ENCODE measurements around the gene TMEM14A. TPM values are rescaled to one million over a fixed set of nuclear protein-coding genes. Genes with fewer than 3 reads are reported as not detected.

The TMEM14A gene
- total and polyA plus RNA-seq, 2 of the 8 experiments (the other 6 are each of a cell fraction or from before 2014, with no cell fraction given): 11.1 to 11.2 TPM

- Histone ChIP-seq H3K4ac (replicated peaks; ENCODE audit: insufficient read length, low read depth, low read length) (no peak overlapping the region), H2BK120ac (replicated peaks; ENCODE audit: low read depth, low read length) (no peak overlapping the region), H3K9ac (replicated peaks in 1 of 4; ENCODE audit: extremely low read depth in 1 of 4, low read depth in 3 of 4, low read length in 3 of 4) (no peak overlapping the region; a peak in 1 of 7 replicates), H3K18ac (ENCODE audit: extremely low read depth, low read length) (no peak overlapping the region), H3K79me1 (ENCODE audit: low read depth, low read length) (no peaks in the 10 kb centered on the region), H2BK5ac (ENCODE audit: low read depth, low read length) (no peak overlapping the region), H3K27ac (ENCODE audit: low read depth, low read length) (no peak overlapping the region), H2BK15ac (ENCODE audit: low read length) (no peak overlapping the region), H3K36me3 (ENCODE audit: control insufficient read depth in 2 of 4, insufficient read depth in 4 of 4, low read length in 3 of 4) (no peaks in the 10 kb centered on the region), H4K5ac (ENCODE audit: insufficient read length, low read depth, low read length) (no peak overlapping the region), H3K79me2 (ENCODE audit: control insufficient read depth in 1 of 2, insufficient read depth in 2 of 2, low read length in 2 of 2) (no peaks in the 10 kb centered on the region), H3K14ac (ENCODE audit: insufficient read length) (no peak overlapping the region), H3K23me2 (ENCODE audit: low read depth, low read length) (no peaks in the 10 kb centered on the region), H3K4me1 (replicated peaks in 1 of 4; ENCODE audit: control insufficient read depth in 3 of 4, insufficient read depth in 4 of 4, low read length in 3 of 4) (peaks cover 0 to 2% (median 0%) of the 10 kb centered on the region in 4 experiments; a peak in 1 of 7 replicates), H3K27me3 (replicated peaks in 1 of 4; ENCODE audit: control insufficient read depth in 3 of 4, extremely low read depth in 1 of 4, insufficient read depth in 3 of 4, low read length in 3 of 4) (no peaks in the 10 kb centered on the region), H3K4me3 (ENCODE audit: extremely low read depth in 1 of 4, insufficient read depth in 2 of 4, low read depth in 3 of 4, low read length in 4 of 4) (no peak overlapping the region), H3K9me3 (ENCODE audit: insufficient read depth in 2 of 2, low read depth in 1 of 2, low read length in 1 of 2) (no peaks in the 10 kb centered on the region), H2BK12ac (ENCODE audit: low read depth, low read length) (no peak overlapping the region), H4K91ac (replicated peaks; ENCODE audit: insufficient read length, low read length) (no peak overlapping the region), H4K8ac (ENCODE audit: extremely low read depth, insufficient read depth, low read length) (no peak overlapping the region), H3K23ac (ENCODE audit: insufficient read length) (no peak overlapping the region), H2BK20ac (ENCODE audit: low read length) (no peak overlapping the region), H3K4me2 (ENCODE audit: insufficient read depth in 1 of 2, low read depth in 2 of 2, low read length in 2 of 2) (no peak overlapping the region), H2AFZ (ENCODE audit: low read length) (peak overlapping the region; percentile 63; the same call in 1 of the 2 replicates), H2AK5ac (ENCODE audit: low read depth, low read length) (no peak overlapping the region), H3K56ac (replicated peaks; ENCODE audit: insufficient read length, low read depth, low read length) (no peak overlapping the region), H4K20me1 (replicated peaks in 1 of 2; ENCODE audit: control insufficient read depth in 1 of 2, insufficient read depth in 2 of 2, low read length in 2 of 2) (no peaks in the 10 kb centered on the region)
- POLR2A ChIA-PET (ENCODE audit: partially characterized antibody): no interaction called here
- CTCF ChIA-PET (ENCODE audit: partially characterized antibody): interaction anchor here (0.8 to 3.7 kb wide), 8 partner anchors 9 to 241 kb away, joined by 3 to 39 read pairs (median 4); partner anchors contain the start of gene TRAM2
- FAIRE-seq (no peak), DNase-seq (ENCODE audit: low read depth in 1 of 2, low spot score in 2 of 2) (no peak)
- TF ChIP-seq, protein P1, sequence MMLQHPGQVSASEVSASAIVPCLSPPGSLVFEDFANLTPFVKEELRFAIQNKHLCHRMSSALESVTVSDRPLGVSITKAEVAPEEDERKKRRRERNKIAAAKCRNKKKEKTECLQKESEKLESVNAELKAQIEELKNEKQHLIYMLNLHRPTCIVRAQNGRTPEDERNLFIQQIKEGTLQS (IDR thresholded peaks at IDR 0.05; ENCODE audit: insufficient read depth, low read depth, low read length): no peak
- TF ChIP-seq ATF2 (IDR thresholded peaks at IDR 0.05; ENCODE audit: low read length): no peak
- no peak for TF ChIP-seq BCL11A (IDR thresholded peaks at IDR 0.05; ENCODE audit: low read depth in 2 of 2, low read length in 2 of 2)
- no peak for TF ChIP-seq EGR1 (IDR thresholded peaks at IDR 0.05; ENCODE audit: borderline replicate concordance, low read depth, low read length)
- TF ChIP-seq SP1 (IDR thresholded peaks at IDR 0.05; ENCODE audit: low read depth, low read length): no peak
- TF ChIP-seq JUN (IDR thresholded peaks at IDR 0.05; ENCODE audit: low read depth, low read length): no peak
- no peak for TF ChIP-seq EP300 (IDR thresholded peaks at IDR 0.05; ENCODE audit: borderline replicate concordance in 1 of 2, low read depth in 2 of 2, low read length in 2 of 2)
- no peak for TF ChIP-seq NRF1 (IDR thresholded peaks at IDR 0.05; ENCODE audit: low read depth, low read length)
- 86% methylated on average over 5 of the region's 5 CpGs; no CpG with 5 or more reads in 1 of the 2 experiments for WGBS, 2 experiments (ENCODE audit: extremely low coverage in 1 of 2, insufficient coverage in 1 of 2, insufficient read length in 1 of 2, insufficient replicate concordance in 2 of 2, low coverage in 1 of 2, low lambda C conversion rate in 2 of 2, missing lambda C conversion rate in 1 of 2)
Observed at GRCh38 chr6:52640916-52641315, 30.0 kb upstream of the TMEM14A start.
